HepG2 (cell line): ENCODE results near the gene HEBP1. TPM values are rescaled to one million over a fixed set of nuclear protein-coding genes. Genes with fewer than 3 reads are reported as not detected.

Source experiments
- BORCS8-MEF2B ChIP-seq: sonication (generic); formaldehyde crosslinking; IDR thresholded peaks from 2 replicates; pipeline ENCODE4 v1.8.0; 2022; ENCODE audit warnings: mild to moderate bottlenecking, missing genetic modification reagents
- CBX5 ChIP-seq: sonication (generic); formaldehyde crosslinking; IDR thresholded peaks from 2 replicates; pipeline ENCODE4 v1.4.0; 2020; ENCODE audit warnings: missing genetic modification reagents, borderline replicate concordance
- CENPT ChIP-seq: sonication (generic); formaldehyde crosslinking; IDR thresholded peaks from 2 replicates; pipeline ENCODE4 v1.8.0; 2022; ENCODE audit warnings: low read depth, mild to moderate bottlenecking, moderate library complexity, missing genetic modification reagents
- FOXM1 ChIP-seq: sonication (generic); formaldehyde crosslinking; IDR thresholded peaks from 2 replicates; pipeline ENCODE4 v1.5.0; 2020; ENCODE audit warnings: missing genetic modification reagents
- FOXO1 ChIP-seq: sonication (generic); formaldehyde crosslinking; IDR thresholded peaks from 2 replicates; pipeline ENCODE4 v1.4.0; 2020; ENCODE audit warnings: missing genetic modification reagents
- FOXP1 ChIP-seq, 2 experiments: fragments of 450-650 bp in 1 of 2; IDR thresholded peaks; 2 replicates each; pipeline ENCODE4 v1.6.1; 2017 to 2018; ENCODE audit warnings: antibody characterized with exemption in 1 of 2
- GABPA ChIP-seq, 2 experiments: IDR thresholded peaks; 2 replicates each; pipeline ENCODE4 v1.6.1; 2011 to 2016; ENCODE audit warnings: low read depth in 2 of 2, low read length in 1 of 2, missing biosample characterization in 1 of 2, missing genetic modification characterization in 1 of 2
- GABPB1 ChIP-seq: IDR thresholded peaks from 2 replicates; pipeline ENCODE4 v1.6.1; 2016; ENCODE audit warnings: mild to moderate bottlenecking, missing genetic modification reagents, moderate library complexity, missing compliant biosample characterization
- MYPOP ChIP-seq: sonication (generic); formaldehyde crosslinking; IDR thresholded peaks from 2 replicates; pipeline ENCODE4 v1.8.1; 2023; ENCODE audit warnings: mild to moderate bottlenecking, moderate library complexity, missing genetic modification reagents
- RXRB ChIP-seq: IDR thresholded peaks from 2 replicates; pipeline ENCODE4 v1.6.1; 2016; ENCODE audit warnings: borderline replicate concordance, missing genetic modification reagents, missing compliant biosample characterization
- SALL1 ChIP-seq: sonication (generic); formaldehyde crosslinking; IDR thresholded peaks from 2 replicates; pipeline ENCODE4 v1.8.0; 2022; ENCODE audit warnings: mild to moderate bottlenecking, missing genetic modification reagents
- SOX5 ChIP-seq: IDR thresholded peaks from 2 replicates; pipeline ENCODE4 v1.6.1; 2016; ENCODE audit warnings: borderline replicate concordance
- STAT5B ChIP-seq: sonication (generic); formaldehyde crosslinking; IDR thresholded peaks from 2 replicates; pipeline ENCODE4 v1.4.0; 2020; ENCODE audit warnings: missing genetic modification reagents
- TBP ChIP-seq: sonication (generic); formaldehyde crosslinking; IDR thresholded peaks from 2 replicates; pipeline ENCODE4 v1.5.0; 2020; ENCODE audit warnings: missing genetic modification reagents
- TEAD2 ChIP-seq: sonication (generic); formaldehyde crosslinking; IDR thresholded peaks from 2 replicates; pipeline ENCODE4 v1.9.0; 2021; ENCODE audit warnings: missing genetic modification reagents
- TP53 ChIP-seq: sonication (generic); formaldehyde crosslinking; conservative IDR thresholded peaks from 2 replicates; pipeline ENCODE4 v1.4.0; 2020; ENCODE audit warnings: missing genetic modification reagents
- ZNF335 ChIP-seq: sonication (generic); formaldehyde crosslinking; IDR thresholded peaks from 2 replicates; pipeline ENCODE4 v1.4.0; 2020; ENCODE audit warnings: missing genetic modification reagents
- ZNF382 ChIP-seq: sonication (generic); formaldehyde crosslinking; IDR thresholded peaks from 2 replicates; pipeline ENCODE4 v1.5.0; 2020; ENCODE audit warnings: missing genetic modification reagents, mild to moderate bottlenecking, borderline replicate concordance
- ZNF547 ChIP-seq: sonication (generic); formaldehyde crosslinking; IDR thresholded peaks from 2 replicates; pipeline ENCODE4 v1.5.1; 2020; ENCODE audit warnings: mild to moderate bottlenecking, missing genetic modification reagents
- ZNF567 ChIP-seq: sonication (generic); formaldehyde crosslinking; IDR thresholded peaks from 2 replicates; pipeline ENCODE4 v1.8.1; 2023; ENCODE audit warnings: mild to moderate bottlenecking, missing genetic modification reagents, borderline replicate concordance
- ZNF577 ChIP-seq: sonication (generic); formaldehyde crosslinking; IDR thresholded peaks from 2 replicates; pipeline ENCODE4 v1.4.0; 2020; ENCODE audit warnings: mild to moderate bottlenecking, low read depth, missing genetic modification reagents, borderline replicate concordance
- ZNF7 ChIP-seq: IDR thresholded peaks from 2 replicates; pipeline ENCODE4 v1.6.1; 2016; ENCODE audit warnings: missing biosample characterization, missing genetic modification reagents
- polyA plus RNA-seq, 8 experiments: library from polyadenylated mRNA; depleted of rRNA in 3 of 8; stranded (reverse) in 7 of 8; unstranded in 1 of 8; fragments of >200 nt; fragmentation: Illumina TruSeq in 4 of 8; extraction: Trizol in 4 of 8; gene quantifications; 2 replicates each; pipeline versions ENCODE4 v1.2.1 to v1.2.3, GENCODE V29; 2011 to 2016; ENCODE audit warnings: low read depth in 4 of 8, missing spikeins in 1 of 8, mixed read lengths in 1 of 8; ENCODE audit not compliant: insufficient read depth in 1 of 8
- total RNA-seq, 5 experiments: library from RNA; depleted of rRNA; stranded (reverse); fragments of >200 nt; fragmentation: Illumina TruSeq; extraction: Trizol; gene quantifications; 2 replicates each; pipeline ENCODE4 v1.2.3, GENCODE V29; 2016; ENCODE audit warnings: low read depth in 1 of 5
- TF ChIP-seq, protein P1 (sequence below): sonication (generic); formaldehyde crosslinking; IDR thresholded peaks from 2 replicates; pipeline ENCODE4 v1.4.0; 2020; ENCODE audit warnings: missing genetic modification reagents
- TF ChIP-seq, protein P2 (sequence below): sonication (generic); formaldehyde crosslinking; IDR thresholded peaks from 2 replicates; pipeline ENCODE4 v1.4.0; 2020; ENCODE audit warnings: missing genetic modification reagents

The HEBP1 gene
- total and polyA plus RNA-seq, 2 of the 13 experiments (the other 11 are each of a cell fraction or from before 2014, with no cell fraction given): 7.8 to 9.4 TPM

- TF ChIP-seq GABPB1 (CRISPR knock-in tag): no peak
- no peak for TF ChIP-seq ZNF577 (CRISPR knock-in tag)
- no peak for TF ChIP-seq FOXM1 (CRISPR knock-in tag)
- TF ChIP-seq TEAD2 (CRISPR knock-in tag): no peak
- TF ChIP-seq, protein P1, sequence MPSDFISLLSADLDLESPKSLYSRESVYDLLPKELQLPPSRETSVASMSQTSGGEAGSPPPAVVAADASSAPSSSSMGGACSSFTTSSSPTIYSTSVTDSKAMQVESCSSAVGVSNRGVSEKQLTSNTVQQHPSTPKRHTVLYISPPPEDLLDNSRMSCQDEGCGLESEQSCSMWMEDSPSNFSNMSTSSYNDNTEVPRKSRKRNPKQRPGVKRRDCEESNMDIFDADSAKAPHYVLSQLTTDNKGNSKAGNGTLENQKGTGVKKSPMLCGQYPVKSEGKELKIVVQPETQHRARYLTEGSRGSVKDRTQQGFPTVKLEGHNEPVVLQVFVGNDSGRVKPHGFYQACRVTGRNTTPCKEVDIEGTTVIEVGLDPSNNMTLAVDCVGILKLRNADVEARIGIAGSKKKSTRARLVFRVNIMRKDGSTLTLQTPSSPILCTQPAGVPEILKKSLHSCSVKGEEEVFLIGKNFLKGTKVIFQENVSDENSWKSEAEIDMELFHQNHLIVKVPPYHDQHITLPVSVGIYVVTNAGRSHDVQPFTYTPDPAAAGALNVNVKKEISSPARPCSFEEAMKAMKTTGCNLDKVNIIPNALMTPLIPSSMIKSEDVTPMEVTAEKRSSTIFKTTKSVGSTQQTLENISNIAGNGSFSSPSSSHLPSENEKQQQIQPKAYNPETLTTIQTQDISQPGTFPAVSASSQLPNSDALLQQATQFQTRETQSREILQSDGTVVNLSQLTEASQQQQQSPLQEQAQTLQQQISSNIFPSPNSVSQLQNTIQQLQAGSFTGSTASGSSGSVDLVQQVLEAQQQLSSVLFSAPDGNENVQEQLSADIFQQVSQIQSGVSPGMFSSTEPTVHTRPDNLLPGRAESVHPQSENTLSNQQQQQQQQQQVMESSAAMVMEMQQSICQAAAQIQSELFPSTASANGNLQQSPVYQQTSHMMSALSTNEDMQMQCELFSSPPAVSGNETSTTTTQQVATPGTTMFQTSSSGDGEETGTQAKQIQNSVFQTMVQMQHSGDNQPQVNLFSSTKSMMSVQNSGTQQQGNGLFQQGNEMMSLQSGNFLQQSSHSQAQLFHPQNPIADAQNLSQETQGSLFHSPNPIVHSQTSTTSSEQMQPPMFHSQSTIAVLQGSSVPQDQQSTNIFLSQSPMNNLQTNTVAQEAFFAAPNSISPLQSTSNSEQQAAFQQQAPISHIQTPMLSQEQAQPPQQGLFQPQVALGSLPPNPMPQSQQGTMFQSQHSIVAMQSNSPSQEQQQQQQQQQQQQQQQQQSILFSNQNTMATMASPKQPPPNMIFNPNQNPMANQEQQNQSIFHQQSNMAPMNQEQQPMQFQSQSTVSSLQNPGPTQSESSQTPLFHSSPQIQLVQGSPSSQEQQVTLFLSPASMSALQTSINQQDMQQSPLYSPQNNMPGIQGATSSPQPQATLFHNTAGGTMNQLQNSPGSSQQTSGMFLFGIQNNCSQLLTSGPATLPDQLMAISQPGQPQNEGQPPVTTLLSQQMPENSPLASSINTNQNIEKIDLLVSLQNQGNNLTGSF: no peak
- no peak for TF ChIP-seq ZNF567 (CRISPR knock-in tag)
- TF ChIP-seq TP53: no peak
- no peak for TF ChIP-seq BORCS8-MEF2B (CRISPR knock-in tag)
- peak; percentile 36; the same call in 1 of the 2 replicates for TF ChIP-seq SALL1 (CRISPR knock-in tag)
- TF ChIP-seq MYPOP (CRISPR knock-in tag): no peak
- no peak for TF ChIP-seq ZNF547 (CRISPR knock-in tag)
- TF ChIP-seq STAT5B (CRISPR knock-in tag): no peak
- no peak for TF ChIP-seq ZNF382 (CRISPR knock-in tag)
- TF ChIP-seq FOXO1 (CRISPR knock-in tag): peak; percentile 37; the same call in 1 of the 2 replicates
- no peak for TF ChIP-seq RXRB (CRISPR knock-in tag)
- no peak for TF ChIP-seq FOXP1 (IDR thresholded peaks at IDR 0.05)
- peak; percentile 52; the same call in 1 of the 2 replicates for TF ChIP-seq FOXP1 (CRISPR knock-in tag; IDR thresholded peaks at IDR 0.05)
- TF ChIP-seq TBP: no peak
- no peak for TF ChIP-seq CBX5 (CRISPR knock-in tag)
- TF ChIP-seq ZNF7 (CRISPR knock-in tag): no peak
- TF ChIP-seq, protein P2, sequence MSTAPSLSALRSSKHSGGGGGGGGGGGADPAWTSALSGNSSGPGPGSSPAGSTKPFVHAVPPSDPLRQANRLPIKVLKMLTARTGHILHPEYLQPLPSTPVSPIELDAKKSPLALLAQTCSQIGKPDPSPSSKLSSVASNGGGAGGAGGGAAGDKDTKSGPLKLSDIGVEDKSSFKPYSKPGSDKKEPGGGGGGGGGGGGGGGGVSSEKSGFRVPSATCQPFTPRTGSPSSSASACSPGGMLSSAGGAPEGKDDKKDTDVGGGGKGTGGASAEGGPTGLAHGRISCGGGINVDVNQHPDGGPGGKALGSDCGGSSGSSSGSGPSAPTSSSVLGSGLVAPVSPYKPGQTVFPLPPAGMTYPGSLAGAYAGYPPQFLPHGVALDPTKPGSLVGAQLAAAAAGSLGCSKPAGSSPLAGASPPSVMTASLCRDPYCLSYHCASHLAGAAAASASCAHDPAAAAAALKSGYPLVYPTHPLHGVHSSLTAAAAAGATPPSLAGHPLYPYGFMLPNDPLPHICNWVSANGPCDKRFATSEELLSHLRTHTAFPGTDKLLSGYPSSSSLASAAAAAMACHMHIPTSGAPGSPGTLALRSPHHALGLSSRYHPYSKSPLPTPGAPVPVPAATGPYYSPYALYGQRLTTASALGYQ (CRISPR knock-in tag): no peak
- no peak for TF ChIP-seq CENPT (CRISPR knock-in tag)
- peak; percentile 91 for TF ChIP-seq SOX5 (CRISPR knock-in tag)
- no peak for TF ChIP-seq ZNF335
- no peak for TF ChIP-seq GABPA (IDR thresholded peaks at IDR 0.05; ENCODE audit: low read depth, low read length)
- TF ChIP-seq GABPA (CRISPR knock-in tag; IDR thresholded peaks at IDR 0.05; ENCODE audit: low read depth): no peak
These were observed 53.2 kb downstream of the HEBP1 start (continued) for GRCh38 chr12:12946686-12947355.
